Measurements from ENCODE around the gene SLC13A3.

DNA sequence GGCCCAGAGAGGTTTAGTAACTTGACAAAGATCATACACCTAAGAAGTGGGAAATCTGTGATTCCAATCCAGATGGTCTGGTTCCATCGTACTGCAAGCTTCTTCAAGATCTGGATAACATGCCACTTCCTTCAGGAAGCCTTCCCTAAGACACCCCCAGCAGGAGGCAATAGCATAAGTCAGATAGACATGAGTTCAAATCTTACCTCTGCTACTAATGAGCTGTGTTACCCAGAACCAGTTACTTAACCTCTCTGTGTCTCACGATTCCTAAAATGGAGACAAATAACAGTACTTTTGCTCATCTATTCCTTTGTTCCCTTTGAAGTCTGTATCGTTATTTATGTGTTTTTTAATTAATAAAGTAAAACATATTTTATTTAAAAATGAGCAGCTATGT is 78.5 kb downstream of the SLC13A3 start:
- TF ChIP-seq EZH2 (IDR thresholded peaks at IDR 0.05) = no peak
- TF ChIP-seq POLR2AphosphoS5 (IDR thresholded peaks at IDR 0.05; ENCODE audit: borderline replicate concordance, low read depth, low read length) = no peak
- TF ChIP-seq FOXP2 (optimal IDR thresholded peaks at IDR 0.05; ENCODE audit: control extremely low read depth, extremely low read length, insufficient read depth) = no peak

Measured in SK-N-MC (cell line).